Lung (tissue), 12 donors: ENCODE measurements around the gene TPSD1. TPM values are rescaled to one million over a fixed set of nuclear protein-coding genes. Genes with fewer than 3 reads are reported as not detected.

Experiments
- ATAC-seq: fragments of 200-7000 bp; cut with Tn5 transposase; one replicate; pipeline ENCODE4 v1.9.1; 2020; ENCODE audit warnings: moderate number of reproducible peaks; ENCODE audit not compliant: insufficient read depth, low FRiP score
- DNase-seq, 3 donors: peaks; one replicate each; pipeline ENCODE4 v3.0.0-alpha.2; 2013 to 2017
- H3K27ac ChIP-seq, 2 donors: one replicate each; pipeline ENCODE4 v1.5.1; 2013; ENCODE audit warnings: mild to moderate bottlenecking in 2 of 2, moderate library complexity in 2 of 2, control low read depth in 1 of 2, inconsistent platforms in 1 of 2, low read depth in 1 of 2, low read length in 1 of 2
- H3K27me3 ChIP-seq, 3 donors: one replicate each; pipeline ENCODE4 v1.5.1; 2013; ENCODE audit warnings: low read length in 2 of 3; ENCODE audit not compliant: control insufficient read depth in 3 of 3, insufficient read depth in 3 of 3
- H3K36me3 ChIP-seq, 4 donors: one replicate each; pipeline ENCODE4 v1.5.1; 2013; ENCODE audit warnings: low read length in 4 of 4, mild to moderate bottlenecking in 1 of 4, moderate library complexity in 1 of 4; ENCODE audit not compliant: control insufficient read depth in 4 of 4, insufficient read depth in 4 of 4
- H3K4me1 ChIP-seq, 5 donors: one replicate each; pipeline ENCODE4 v1.5.1; 2013; ENCODE audit warnings: low read length in 5 of 5, mild to moderate bottlenecking in 2 of 5, moderate library complexity in 1 of 5; ENCODE audit not compliant: control insufficient read depth in 5 of 5, insufficient read depth in 5 of 5
- H3K4me3 ChIP-seq: one replicate; pipeline ENCODE4 v1.5.1; 2013; ENCODE audit warnings: mild to moderate bottlenecking, control low read depth, moderate library complexity
- H3K9ac ChIP-seq, 2 donors: one replicate each; pipeline ENCODE4 v1.5.1; 2013; ENCODE audit warnings: low read length in 2 of 2, control low read depth in 1 of 2; ENCODE audit not compliant: insufficient read depth in 1 of 2
- H3K9me3 ChIP-seq, 4 donors: one replicate each; pipeline ENCODE4 v1.5.1; 2013; ENCODE audit warnings: low read length in 3 of 4, mild to moderate bottlenecking in 1 of 4, moderate library complexity in 1 of 4; ENCODE audit not compliant: control insufficient read depth in 4 of 4, insufficient read depth in 3 of 4
- WGBS, 2 donors: extraction: QIAGEN DNeasy Blood & Tissue Kit; methylation state at CpG; one replicate each; pipeline ENCODE4 v1.1.7; 2013; 5-methylcytosine and 5-hydroxymethylcytosine counted together
- polyA plus RNA-seq, 2 donors: library from polyadenylated mRNA; stranded (reverse); fragments of 200-250 nt; gene quantifications; one replicate each; pipeline ENCODE4 v1.2.1, GENCODE V29; 2013
- total RNA-seq, 2 donors: library from RNA; depleted of rRNA in 1 of 2; stranded (reverse); fragments of >200 nt in 1 of 2; gene quantifications; one replicate each; pipeline ENCODE4 v1.2.1, GENCODE V29; 2014 to 2021
- TF ChIP-seq, protein P1 (sequence below): IDR thresholded peaks from 2 replicates; pipeline ENCODE4 v1.5.1; 2012; ENCODE audit warnings: mild to moderate bottlenecking; ENCODE audit errors: control extremely low read depth, extremely low read depth
- donor health status: control.
- donor health status: control.
- donor health status: Bipolar disorder and iron deficiency.
- donor health status: healthy.
- donor health status: DM: yes; HTN: yes; CAD: no.

TPSD1 gene
- total and polyA plus RNA-seq, 4 donors, result 0.54 to 7.0 (median 2.9) TPM; not detected in 1

DNA sequence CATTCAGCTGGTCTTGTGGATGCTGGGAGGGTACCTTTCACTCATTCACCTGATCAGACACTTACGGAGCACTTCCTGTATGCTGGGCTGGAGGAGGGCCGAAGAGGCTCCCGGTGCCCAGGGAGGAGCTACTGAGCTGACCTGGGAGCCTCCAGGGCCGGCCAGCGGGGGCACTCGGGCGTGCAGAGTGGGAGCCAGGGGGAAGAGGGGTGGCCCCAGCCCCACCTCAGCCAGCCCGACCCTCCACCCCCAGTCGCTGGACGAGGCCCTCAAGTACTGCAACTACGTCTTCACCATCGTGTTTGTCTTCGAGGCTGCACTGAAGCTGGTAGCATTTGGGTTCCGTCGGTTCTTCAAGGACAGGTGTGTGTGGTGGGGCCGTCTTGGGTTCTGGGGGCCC, 41.1 kb upstream of the TPSD1 start:
- H3K9me3 ChIP-seq, result no peaks in the 10 kb centered on the region
- WGBS, 2 donors, result 79 to 86% methylated on average over 16 of the region's 16 CpGs
- H3K9ac ChIP-seq, result no peak overlapping the region
- no peak for DNase-seq
- H3K27me3 ChIP-seq, result no peaks in the 10 kb centered on the region
- H3K4me3 ChIP-seq, result no peak overlapping the region
- no peak overlapping the region for H3K27ac ChIP-seq
- peaks cover 0 to 1% (median 0%) of the 10 kb centered on the region in 4 donors for H3K36me3 ChIP-seq
- H3K4me1 ChIP-seq, result no peaks in the 10 kb centered on the region
- no peak for ATAC-seq
- TF ChIP-seq, protein P1, sequence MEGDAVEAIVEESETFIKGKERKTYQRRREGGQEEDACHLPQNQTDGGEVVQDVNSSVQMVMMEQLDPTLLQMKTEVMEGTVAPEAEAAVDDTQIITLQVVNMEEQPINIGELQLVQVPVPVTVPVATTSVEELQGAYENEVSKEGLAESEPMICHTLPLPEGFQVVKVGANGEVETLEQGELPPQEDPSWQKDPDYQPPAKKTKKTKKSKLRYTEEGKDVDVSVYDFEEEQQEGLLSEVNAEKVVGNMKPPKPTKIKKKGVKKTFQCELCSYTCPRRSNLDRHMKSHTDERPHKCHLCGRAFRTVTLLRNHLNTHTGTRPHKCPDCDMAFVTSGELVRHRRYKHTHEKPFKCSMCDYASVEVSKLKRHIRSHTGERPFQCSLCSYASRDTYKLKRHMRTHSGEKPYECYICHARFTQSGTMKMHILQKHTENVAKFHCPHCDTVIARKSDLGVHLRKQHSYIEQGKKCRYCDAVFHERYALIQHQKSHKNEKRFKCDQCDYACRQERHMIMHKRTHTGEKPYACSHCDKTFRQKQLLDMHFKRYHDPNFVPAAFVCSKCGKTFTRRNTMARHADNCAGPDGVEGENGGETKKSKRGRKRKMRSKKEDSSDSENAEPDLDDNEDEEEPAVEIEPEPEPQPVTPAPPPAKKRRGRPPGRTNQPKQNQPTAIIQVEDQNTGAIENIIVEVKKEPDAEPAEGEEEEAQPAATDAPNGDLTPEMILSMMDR, result no peak

DNA sequence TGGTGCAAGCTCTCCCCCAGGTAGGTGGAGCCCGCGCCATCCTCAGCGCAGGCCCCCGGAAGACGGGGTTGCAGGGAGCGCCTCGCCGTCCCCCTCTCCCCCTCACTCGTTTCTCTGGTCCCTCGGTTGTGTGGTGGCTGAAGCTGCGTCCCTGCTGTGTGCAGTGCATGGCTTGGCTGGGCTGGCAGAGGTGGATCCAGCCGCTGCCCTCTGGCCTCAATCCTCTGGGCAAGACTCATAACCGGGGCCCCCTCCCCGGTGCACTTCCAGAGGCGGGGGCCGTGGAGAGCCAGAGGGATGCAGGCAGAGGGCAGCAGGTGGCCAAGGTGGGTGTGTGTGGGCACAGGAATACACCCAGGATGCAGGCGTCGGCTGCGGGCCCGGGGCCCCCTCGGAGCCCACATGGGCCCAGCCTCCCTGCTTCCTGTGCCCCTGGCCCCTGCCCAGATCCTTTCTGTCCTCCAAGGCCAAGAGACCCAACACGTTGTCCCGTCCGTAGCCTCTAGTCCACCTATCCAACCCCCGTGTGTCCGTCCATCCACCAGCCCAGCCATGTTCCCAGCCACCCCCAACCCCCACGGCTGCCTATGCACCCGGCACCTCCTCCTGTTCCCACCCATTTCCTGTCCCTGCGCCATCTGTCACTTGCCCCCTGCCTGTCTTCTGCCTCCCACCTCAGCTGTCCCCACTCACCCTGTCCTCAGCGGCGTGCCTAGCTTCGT, 40.1 kb upstream of the TPSD1 start:
- 74 to 77% methylated on average over 32 of the region's 32 CpGs for WGBS, 2 donors
- Histone ChIP-seq H3K4me1 (no peaks in the 10 kb centered on the region), H3K36me3 (peaks cover 0 to 1% (median 0%) of the 10 kb centered on the region in 4 donors), H3K9me3 (no peaks in the 10 kb centered on the region), H3K27ac (no peak overlapping the region), H3K9ac (no peak overlapping the region), H3K27me3 (no peaks in the 10 kb centered on the region), H3K4me3 (no peak overlapping the region)
- ATAC-seq (no peak), DNase-seq (no peak)
- TF ChIP-seq, protein P1, result no peak

DNA sequence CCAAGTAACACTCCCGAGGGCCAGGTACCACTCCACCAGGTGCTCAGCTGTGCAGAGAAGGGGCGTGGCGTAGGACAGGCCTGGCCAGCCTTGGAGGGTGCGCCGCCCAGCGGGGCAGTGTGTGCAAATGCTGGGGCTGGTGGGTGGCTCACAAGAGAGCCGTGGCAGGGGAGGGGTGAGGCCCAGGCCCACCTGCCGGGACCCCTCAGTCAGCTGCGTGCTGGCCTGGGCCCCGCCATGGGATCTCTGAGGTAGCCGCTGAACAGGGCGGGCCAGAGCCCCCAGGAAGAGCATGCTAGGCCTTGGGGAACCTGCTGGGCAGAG, 39.6 kb upstream of the TPSD1 start:
- no peaks in the 10 kb centered on the region for H3K4me1 ChIP-seq
- 73 to 84% methylated on average over 12 of the region's 12 CpGs for WGBS, 2 donors
- no peak for DNase-seq
- no peak overlapping the region for H3K27ac ChIP-seq
- no peak overlapping the region for H3K4me3 ChIP-seq
- peaks cover 0 to 1% (median 0%) of the 10 kb centered on the region in 4 donors for H3K36me3 ChIP-seq
- no peak overlapping the region for H3K9ac ChIP-seq
- TF ChIP-seq, protein P1, result no peak
- no peaks in the 10 kb centered on the region for H3K9me3 ChIP-seq
- no peak for ATAC-seq
- no peaks in the 10 kb centered on the region for H3K27me3 ChIP-seq
